Hematopoietic multipotent progenitor cell treated with erythropoietin and hydrocortisone succinate and interleukin-3 and kit ligand, for 15 days (in vitro differentiated cells): Measurements from ENCODE around the gene TNFRSF17.
A peak's percentile ranks its signal among the peaks of the same experiment; 100 is the strongest.
"Not testable (repeated sequence)": the region's sequence is repeated elsewhere in the genome, so short reads cannot be mapped to it uniquely, and the experiment has no call there.

ENCODE experiments used
- DNase-seq: peaks from one replicate; pipeline ENCODE4 v3.0.0-alpha.2; 2015; ENCODE audit warnings: low spot score

The TNFRSF17 gene

GRCh38 chr16:11964761-11965551 lies at the start of gene TNFRSF17:
Gene TNFRSF17 (plus strand): TSS chr16:11965210. CDS start chr16:11965325, 115 bp downstream.
- no peak for DNase-seq

GRCh38 chr16:11915644-11916523 lies 49.1 kb upstream of the TNFRSF17 start, which contains the start of gene GSPT1:
Gene GSPT1 (minus strand): TSS chr16:11915956. CDS start chr16:11915720, 236 bp downstream.
- DNase-seq: peak; percentile 99

- DNase-seq: no peak
These were observed 48.3 kb upstream of the TNFRSF17 start for GRCh38 chr16:11916524-11917285.

- DNase-seq: not testable (repeated sequence)
These were observed 41.0 kb upstream of the TNFRSF17 start for GRCh38 chr16:11924046-11924445.

- DNase-seq: peak; percentile 49
These were observed 37.7 kb upstream of the TNFRSF17 start for GRCh38 chr16:11927350-11927749.

- DNase-seq: not testable (repeated sequence)
These were observed 23.1 kb upstream of the TNFRSF17 start, which contains the start of gene NPIPB2 for GRCh38 chr16:11941945-11942344. Gene NPIPB2 (minus strand): TSS chr16:11942045. CDS start chr16:11942045, 0 bp downstream.

- no peak for DNase-seq
These were observed 18.6 kb upstream of the TNFRSF17 start for GRCh38 chr16:11946433-11946832.

- DNase-seq: no peak
These were observed 16.2 kb upstream of the TNFRSF17 start for GRCh38 chr16:11948819-11949218.

- peak; percentile 57 for DNase-seq
These were observed 15.5 kb upstream of the TNFRSF17 start for GRCh38 chr16:11949527-11949926.

- no peak for DNase-seq
These were observed 14.6 kb upstream of the TNFRSF17 start for GRCh38 chr16:11950388-11950787.

GRCh38 chr16:11953576-11953975 lies 11.4 kb upstream of the TNFRSF17 start:
- DNase-seq: not testable (repeated sequence)

- no peak for DNase-seq
These were observed 9.3 kb upstream of the TNFRSF17 start for GRCh38 chr16:11955713-11956123.

GRCh38 chr16:11956558-11956957 lies 8.5 kb upstream of the TNFRSF17 start:
- no peak for DNase-seq

- DNase-seq: no peak
These were observed 7.2 kb upstream of the TNFRSF17 start for GRCh38 chr16:11957591-11958395.

GRCh38 chr16:11962457-11962856 lies 2.6 kb upstream of the TNFRSF17 start:
- DNase-seq: not testable (repeated sequence)

- DNase-seq: not testable (repeated sequence)
These were observed 2.0 kb upstream of the TNFRSF17 start for GRCh38 chr16:11962978-11963377.

- DNase-seq: no peak
These were observed 1.3 kb upstream of the TNFRSF17 start for GRCh38 chr16:11963706-11964105.

GRCh38 chr16:11966173-11966572 lies 1.2 kb downstream of the TNFRSF17 start:
- DNase-seq: no peak

- DNase-seq: no peak
These were observed 2.3 kb downstream of the TNFRSF17 start for GRCh38 chr16:11967195-11967911.

- no peak for DNase-seq
These were observed 3.6 kb downstream of the TNFRSF17 start for GRCh38 chr16:11968577-11968976.
